ENCODE data around the gene LUC7L3. TPM values are rescaled to one million over a fixed set of nuclear protein-coding genes. Genes with fewer than 3 reads are reported as not detected.

Gene LUC7L3
- total and polyA plus RNA-seq, 10 of the 15 experiments (the other 5 are each of a cell fraction or from before 2014, with no cell fraction given) = 51.3 to 176 (median 149) TPM

- 36% methylated on average over 4 of the region's 4 CpGs for WGBS (ENCODE audit: insufficient coverage, insufficient replicate concordance, low lambda C conversion rate, missing lambda C conversion rate)
- Histone ChIP-seq H3K36me3 (ENCODE audit: control insufficient read depth in 2 of 2, insufficient read depth in 2 of 2, low read length in 1 of 2) (no peaks in the 10 kb centered on the region), H3K4me1 (ENCODE audit: control insufficient read depth, insufficient read depth, low read length) (no peaks in the 10 kb centered on the region; the same call in 1 of the 2 replicates), H3K79me2 (ENCODE audit: control insufficient read depth, insufficient read depth, low read length) (no peaks in the 10 kb centered on the region), H2AFZ (ENCODE audit: control insufficient read depth, low read depth, low read length) (no peak overlapping the region), H3K4me2 (ENCODE audit: control insufficient read depth, insufficient read depth) (no peak overlapping the region), H3K9me3 (replicated peaks; ENCODE audit: control insufficient read depth, insufficient read depth, low read length) (no peaks in the 10 kb centered on the region), H3K27ac (ENCODE audit: control insufficient read depth, insufficient read depth) (no peak overlapping the region), H3K27me3 (replicated peaks in 1 of 2; ENCODE audit: control insufficient read depth in 2 of 2, insufficient read depth in 2 of 2, low read length in 1 of 2) (no peaks in the 10 kb centered on the region), H4K20me1 (ENCODE audit: control insufficient read depth, insufficient read depth) (no peaks in the 10 kb centered on the region), H3K9ac (ENCODE audit: control insufficient read depth, insufficient read depth, low read length) (no peak overlapping the region), H3K4me3 (no peak overlapping the region)
- SMC1A ChIA-PET (ENCODE audit: uncharacterized antibody, unreplicated experiment) = interaction anchor here (0.9 to 3.9 kb wide), 6 partner anchors 22 to 220 kb away, joined by 3 to 17 read pairs (median 6); no protein-coding TSS in a partner anchor
- no TSS peak for BruUV-seq (replicated peaks)
- CTCF ChIA-PET = interaction anchor here (0.7 to 6.3 kb wide), 8 partner anchors 22 to 239 kb away, joined by 3 to 84 read pairs (median 4); no protein-coding TSS in a partner anchor
- intact Hi-C loops (cut with micrococcal nuclease; ENCODE audit: unreplicated experiment) (no loop called here), in situ Hi-C loops (cut with MboI) (loop anchor here (10.0 kb wide), 1 partner anchor 170 kb away; no protein-coding TSS in a partner anchor)
- FAIRE-seq (no peak), DNase-seq (ENCODE audit: low read depth, low spot score) (no peak), ATAC-seq (no peak)
- POLR2A ChIA-PET = interaction anchor here (0.6 kb wide), 1 partner anchor 17 kb away, joined by 3 read pairs; no protein-coding TSS in a partner anchor
- RAD21 ChIA-PET (ENCODE audit: unreplicated experiment) = interaction anchor here (1.5 to 3.0 kb wide), 3 partner anchors 56 to 164 kb away, joined by 3 to 18 read pairs (median 4); no protein-coding TSS in a partner anchor
- no peak for TF ChIP-seq NFIC (IDR thresholded peaks at IDR 0.05; ENCODE audit: low read depth, low read length)
- TF ChIP-seq PML (IDR thresholded peaks at IDR 0.05; ENCODE audit: low read length) = no peak
- no peak for TF ChIP-seq E2F4 (IDR thresholded peaks at IDR 0.05; ENCODE audit: low read depth, low read length)
- TF ChIP-seq PRDM15 (CRISPR knock-in tag; IDR thresholded peaks at IDR 0.05) = no peak
- TF ChIP-seq CREM (IDR thresholded peaks at IDR 0.05; ENCODE audit: low read depth) = no peak
- no peak for TF ChIP-seq CREB1 (IDR thresholded peaks at IDR 0.05; ENCODE audit: low read depth)
- TF ChIP-seq NR2F1 (conservative IDR thresholded peaks at IDR 0.05) = no peak
- TF ChIP-seq POU2F2 (IDR thresholded peaks at IDR 0.05; ENCODE audit: borderline replicate concordance, low read depth, low read length) = no peak
- TF ChIP-seq HDGF (IDR thresholded peaks at IDR 0.05) = no peak
- no peak for TF ChIP-seq IRF3 (IDR thresholded peaks at IDR 0.05)
- no peak for TF ChIP-seq SUPT20H (IDR thresholded peaks at IDR 0.05; ENCODE audit: borderline replicate concordance, control insufficient read depth, low read depth, low read length)
- TF ChIP-seq MEF2A (IDR thresholded peaks at IDR 0.05; ENCODE audit: insufficient read depth, low read depth, low read length) = no peak
- TF ChIP-seq NR2C1 (IDR thresholded peaks at IDR 0.05) = no peak
- TF ChIP-seq RUNX3 (IDR thresholded peaks at IDR 0.05; ENCODE audit: low read length) = no peak
- TF ChIP-seq MAX (IDR thresholded peaks at IDR 0.05; ENCODE audit: low read depth, low read length) = no peak
- TF ChIP-seq ZBED1 (IDR thresholded peaks at IDR 0.05; ENCODE audit: borderline replicate concordance) = no peak
- TF ChIP-seq GABPA (IDR thresholded peaks at IDR 0.05; ENCODE audit: low read depth) = no peak
- no peak for TF ChIP-seq ZBTB33 (IDR thresholded peaks at IDR 0.05)
Measured at GRCh38 chr17:50785126-50785525, 65.7 kb downstream of the LUC7L3 start.

Measured in GM12878 (cell line).